Kidney (tissue), 14 donors: ENCODE measurements around the gene UBTD1. TPM values are rescaled to one million over a fixed set of nuclear protein-coding genes. Genes with fewer than 3 reads are reported as not detected.

Experiments
- DNase-seq, 5 donors: peaks; one replicate each; pipeline ENCODE4 v3.0.0-alpha.2; 2013 to 2020
- FAIRE-seq: peaks from 2 replicates; lab custom pipeline; 2012; peaks lifted over from hg19 to GRCh38; lab: Jason Lieb, UNC
- H3K27ac ChIP-seq, 2 donors: one replicate each; pipeline ENCODE4 v1.7.0; 2013; ENCODE audit warnings: low read depth in 2 of 2, low read length in 2 of 2, inconsistent platforms in 1 of 2
- H3K27me3 ChIP-seq: one replicate; pipeline ENCODE4 v1.7.1; 2013; ENCODE audit warnings: low read length, inconsistent platforms; ENCODE audit not compliant: control insufficient read depth, insufficient read depth
- H3K36me3 ChIP-seq, 3 donors: one replicate each; pipeline versions ENCODE4 v1.7.0 to v1.7.1; 2013; ENCODE audit warnings: low read length in 3 of 3, control low read depth in 1 of 3, inconsistent platforms in 1 of 3; ENCODE audit not compliant: insufficient read depth in 3 of 3, control insufficient read depth in 2 of 3
- H3K4me1 ChIP-seq, 3 donors: one replicate each; pipeline versions ENCODE4 v1.7.0 to v1.7.1; 2013; ENCODE audit warnings: low read length in 3 of 3, inconsistent platforms in 1 of 3, low read depth in 1 of 3; ENCODE audit not compliant: control insufficient read depth in 2 of 3, insufficient read depth in 2 of 3
- H3K4me3 ChIP-seq, 3 donors: one replicate each; pipeline versions ENCODE4 v1.7.0 to v1.8.1; 2013; ENCODE audit warnings: low read length in 3 of 3, control low read depth in 1 of 3, inconsistent platforms in 1 of 3
- H3K9ac ChIP-seq, 3 donors: one replicate each; pipeline versions ENCODE4 v1.7.0 to v1.7.1; 2013; ENCODE audit warnings: low read length in 3 of 3, control low read depth in 1 of 3, inconsistent platforms in 1 of 3
- H3K9me3 ChIP-seq, 3 donors: one replicate each; pipeline versions ENCODE4 v1.7.0 to v1.7.1; 2013; ENCODE audit warnings: low read length in 3 of 3, control low read depth in 1 of 3, inconsistent platforms in 1 of 3; ENCODE audit not compliant: control insufficient read depth in 2 of 3, insufficient read depth in 1 of 3
- CTCF ChIP-seq: IDR thresholded peaks from 3 replicates; pipeline ENCODE4 v1.5.1; 2012; ENCODE audit warnings: mild to moderate bottlenecking, moderate library complexity, borderline replicate concordance; ENCODE audit not compliant: insufficient read depth; ENCODE audit errors: extremely low read depth
- intact Hi-C: fragments of 100-400 bp; cut with DNase I; formaldehyde crosslinking; loops from one replicate; pipeline ENCODE4 v1.11.1; 2022
- polyA plus RNA-seq: library from polyadenylated mRNA; stranded (reverse); fragments of 350-450 nt; fragmentation: Illumina TruSeq; extraction: RNeasy Lipid Tissue Mini Kit (QIAGEN cat#74804); gene quantifications from one replicate; pipeline ENCODE4 v1.2.3, GENCODE V29; 2014; ENCODE audit warnings: low read depth, low replicate concordance; ENCODE audit not compliant: insufficient read depth
- total RNA-seq: library from RNA; stranded (reverse); fragmentation: NEBNext Ultra II Directional; extraction: Animal tissue kit (Norgen Biotek cat#: 25700); gene quantifications from one replicate; pipeline ENCODE4 v1.2.1, GENCODE V29; 2021
- donor health status: control.
- donor health status: control.
- donor health status: control.
- donor health status: control.
- donor health status: control.
- donor health status: DM: yes; HTN: yes; CAD: no.
- donor health status: Normal renal cell carcinoma (clear cell type).

UBTD1 gene
- total and polyA plus RNA-seq, 2 donors from 2014 or later = 17.4 to 26.1 TPM

GRCh38 chr10:97572214-97572989 lies 73.7 kb downstream of the UBTD1 start, which contains the start of gene ANKRD2:
ANKRD2 (plus strand) TSS chr10:97572779; CDS start chr10:97572789, 10 bp downstream.
- intact Hi-C loops = no loop called here
- H3K9me3 ChIP-seq = no peaks in the 10 kb centered on the region
- peak within 1 kb of the TSS in 1 of 3 donors; percentile 57 for H3K9ac ChIP-seq
- no peak for FAIRE-seq
- peaks cover 0 to 19% (median 14%) of the 10 kb centered on the region in 3 donors for H3K4me1 ChIP-seq
- no peak within 1 kb of the TSS for H3K4me3 ChIP-seq
- DNase-seq = peak; percentile 79 to 92 (median 80)
- H3K27ac ChIP-seq = peak within 1 kb of the TSS; percentile 73 to 79
- peak; percentile 86 for TF ChIP-seq CTCF
- H3K36me3 ChIP-seq = peaks cover 0 to 3% (median 0%) of the 10 kb centered on the region in 3 donors
- no peaks in the 10 kb centered on the region for H3K27me3 ChIP-seq

DNA sequence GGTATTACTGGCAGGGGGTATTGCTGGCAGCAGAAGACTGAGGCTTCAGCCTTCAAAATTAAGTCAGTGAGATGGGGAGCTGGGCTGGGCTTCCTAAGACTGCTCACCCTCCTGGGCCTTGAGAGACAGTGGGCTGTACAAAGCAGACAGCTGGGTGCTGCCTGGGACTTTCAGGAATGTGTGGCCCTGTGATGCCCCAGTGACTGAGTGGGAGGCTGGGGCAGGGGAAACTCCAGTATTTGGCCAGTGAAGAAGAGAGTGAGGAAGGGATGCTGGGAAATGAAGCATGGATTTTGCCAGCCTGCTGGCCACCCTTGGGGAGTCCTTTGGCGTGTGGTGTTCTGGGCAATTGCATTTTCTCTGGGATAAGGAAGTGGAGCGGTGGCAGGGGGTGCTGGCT lies 74.3 kb downstream of the UBTD1 start:
- DNase-seq = no peak
- peaks cover 0 to 3% (median 0%) of the 10 kb centered on the region in 3 donors for H3K36me3 ChIP-seq
- no peak overlapping the region for H3K4me3 ChIP-seq
- peak overlapping the region; percentile 73 to 79 for H3K27ac ChIP-seq
- intact Hi-C loops = no loop called here
- no peak overlapping the region for H3K9ac ChIP-seq
- peaks cover 0 to 19% (median 14%) of the 10 kb centered on the region in 3 donors for H3K4me1 ChIP-seq
- no peaks in the 10 kb centered on the region for H3K27me3 ChIP-seq
- no peak for FAIRE-seq
- H3K9me3 ChIP-seq = no peaks in the 10 kb centered on the region
- TF ChIP-seq CTCF = no peak

GRCh38 chr10:97573672-97574071 lies 74.9 kb downstream of the UBTD1 start:
- Histone ChIP-seq H3K27ac (peak overlapping the region in 1 of 2 donors; percentile 77), H3K4me3 (no peak overlapping the region), H3K9ac (no peak overlapping the region), H3K36me3 (peaks cover 0 to 3% (median 0%) of the 10 kb centered on the region in 3 donors), H3K9me3 (no peaks in the 10 kb centered on the region), H3K27me3 (no peaks in the 10 kb centered on the region), H3K4me1 (peaks cover 0 to 19% (median 14%) of the 10 kb centered on the region in 3 donors)
- DNase-seq (no peak), FAIRE-seq (no peak)
- intact Hi-C loops = no loop called here
- no peak for TF ChIP-seq CTCF
